Measurements from ENCODE around the gene BCAS3.

- no peak for TF ChIP-seq POLR2A (IDR thresholded peaks at IDR 0.05; ENCODE audit: low read length)
- no peak for TF ChIP-seq GATA1 (IDR thresholded peaks at IDR 0.05; ENCODE audit: low read depth, low read length)
Measured at GRCh38 chr17:60969500-60970037, 291.9 kb downstream of the BCAS3 start.

Data from erythroblast (primary cell).